ENCODE measurements around the gene PCNX1.
"Not testable (repeated sequence)": the region's sequence is repeated elsewhere in the genome, so short reads cannot be mapped to it uniquely, and the experiment has no call there.

Gene PCNX1

GRCh38 chr14:71123579-71124135, 216.4 kb downstream of the PCNX1 start:
- Histone ChIP-seq H3K27ac (ENCODE audit: low read depth, low read length) (no peak overlapping the region), H3K9ac (ENCODE audit: low read length) (no peak overlapping the region), H3K27me3 (ENCODE audit: low read length) (no peaks in the 10 kb centered on the region), H2AFZ (ENCODE audit: low read depth, low read length, severe bottlenecking) (no peak overlapping the region), H3K4me3 (ENCODE audit: insufficient read depth, low read length, poor library complexity, severe bottlenecking) (no peak overlapping the region), H4K20me1 (ENCODE audit: low read depth, low read length) (no peaks in the 10 kb centered on the region), H3K4me2 (ENCODE audit: low read depth, low read length, poor library complexity, severe bottlenecking) (no peak overlapping the region), H3K9me2 (replicated peaks; ENCODE audit: insufficient read depth, low read length) (no peaks in the 10 kb centered on the region), H3K79me2 (ENCODE audit: insufficient read depth, low read length) (no peaks in the 10 kb centered on the region), H3K36me3 (ENCODE audit: low read length) (no peaks in the 10 kb centered on the region), H3F3A (ENCODE audit: insufficient read depth) (no peaks in the 10 kb centered on the region), H3K9me3 (ENCODE audit: insufficient read depth, low read length) (no peaks in the 10 kb centered on the region)
- TF ChIP-seq EZH2phosphoT487 (conservative IDR thresholded peaks at IDR 0.05; ENCODE audit: low read length), result no peak
- TF ChIP-seq CTCF (IDR thresholded peaks at IDR 0.05; ENCODE audit: insufficient read depth, low read length, poor library complexity, severe bottlenecking), result no peak

GRCh38 chr14:71129716-71130490, 222.6 kb downstream of the PCNX1 start:
- not testable (repeated sequence) for H4K20me1 ChIP-seq (ENCODE audit: low read depth, low read length); H3K79me2 ChIP-seq (ENCODE audit: insufficient read depth, low read length); H3K9me2 ChIP-seq (replicated peaks; ENCODE audit: insufficient read depth, low read length); H3K9me3 ChIP-seq (ENCODE audit: insufficient read depth, low read length); H3K27ac ChIP-seq (ENCODE audit: low read depth, low read length); H3K4me3 ChIP-seq (ENCODE audit: insufficient read depth, low read length, poor library complexity, severe bottlenecking); H3F3A ChIP-seq (ENCODE audit: insufficient read depth); H3K4me2 ChIP-seq (ENCODE audit: low read depth, low read length, poor library complexity, severe bottlenecking); H2AFZ ChIP-seq (ENCODE audit: low read depth, low read length, severe bottlenecking); H3K9ac ChIP-seq (ENCODE audit: low read length); H3K27me3 ChIP-seq (ENCODE audit: low read length); H3K36me3 ChIP-seq (ENCODE audit: low read length)

- no peak overlapping the region for H2AFZ ChIP-seq (ENCODE audit: low read depth, low read length, severe bottlenecking)
- no peaks in the 10 kb centered on the region for H3K36me3 ChIP-seq (ENCODE audit: low read length)
- no peaks in the 10 kb centered on the region for H3K27me3 ChIP-seq (ENCODE audit: low read length)
- H3K9ac ChIP-seq (ENCODE audit: low read length), result no peak overlapping the region
- no peaks in the 10 kb centered on the region for H3K9me2 ChIP-seq (replicated peaks; ENCODE audit: insufficient read depth, low read length)
- H3K4me2 ChIP-seq (ENCODE audit: low read depth, low read length, poor library complexity, severe bottlenecking), result no peak overlapping the region
- no peaks in the 10 kb centered on the region for H3F3A ChIP-seq (ENCODE audit: insufficient read depth)
- H3K27ac ChIP-seq (ENCODE audit: low read depth, low read length), result no peak overlapping the region
- TF ChIP-seq EZH2phosphoT487 (conservative IDR thresholded peaks at IDR 0.05; ENCODE audit: low read length) (no peak), CTCF (IDR thresholded peaks at IDR 0.05; ENCODE audit: insufficient read depth, low read length, poor library complexity, severe bottlenecking) (no peak)
- no peaks in the 10 kb centered on the region for H3K9me3 ChIP-seq (ENCODE audit: insufficient read depth, low read length)
- no peak overlapping the region for H3K4me3 ChIP-seq (ENCODE audit: insufficient read depth, low read length, poor library complexity, severe bottlenecking)
- H4K20me1 ChIP-seq (ENCODE audit: low read depth, low read length), result no peaks in the 10 kb centered on the region
- no peaks in the 10 kb centered on the region for H3K79me2 ChIP-seq (ENCODE audit: insufficient read depth, low read length)
Observed at GRCh38 chr14:71130491-71131179, 223.4 kb downstream of the PCNX1 start.

- Histone ChIP-seq H3K36me3 (ENCODE audit: low read length) (no peaks in the 10 kb centered on the region), H4K20me1 (ENCODE audit: low read depth, low read length) (no peaks in the 10 kb centered on the region), H3F3A (ENCODE audit: insufficient read depth) (no peaks in the 10 kb centered on the region), H3K9me3 (ENCODE audit: insufficient read depth, low read length) (no peaks in the 10 kb centered on the region), H3K27ac (ENCODE audit: low read depth, low read length) (no peak overlapping the region), H3K4me2 (ENCODE audit: low read depth, low read length, poor library complexity, severe bottlenecking) (no peak overlapping the region), H3K27me3 (ENCODE audit: low read length) (no peaks in the 10 kb centered on the region), H3K4me3 (ENCODE audit: insufficient read depth, low read length, poor library complexity, severe bottlenecking) (no peak overlapping the region), H3K9ac (ENCODE audit: low read length) (no peak overlapping the region), H3K9me2 (replicated peaks; ENCODE audit: insufficient read depth, low read length) (no peaks in the 10 kb centered on the region), H2AFZ (ENCODE audit: low read depth, low read length, severe bottlenecking) (no peak overlapping the region), H3K79me2 (ENCODE audit: insufficient read depth, low read length) (no peaks in the 10 kb centered on the region)
- no peak for TF ChIP-seq CTCF (IDR thresholded peaks at IDR 0.05; ENCODE audit: insufficient read depth, low read length, poor library complexity, severe bottlenecking)
- TF ChIP-seq EZH2phosphoT487 (conservative IDR thresholded peaks at IDR 0.05; ENCODE audit: low read length), result no peak
Observed at GRCh38 chr14:71133296-71133695, 226.0 kb downstream of the PCNX1 start.

Data from SU-DHL-6 (cell line).